CD4-positive, alpha-beta T cell treated with Interleukin-2 at 100 ng/mL for 4 hours (primary cell): ENCODE data around the gene YIF1A.
A peak's percentile ranks its signal among the peaks of the same experiment; 100 is the strongest.
"Not testable (repeated sequence)": the region's sequence is repeated elsewhere in the genome, so short reads cannot be mapped to it uniquely, and the experiment has no call there.

Source experiments
- DNase-seq: peaks from one replicate; pipeline ENCODE4 v3.0.0-alpha.2; 2020; ENCODE audit warnings: low spot score

Gene YIF1A

DNA sequence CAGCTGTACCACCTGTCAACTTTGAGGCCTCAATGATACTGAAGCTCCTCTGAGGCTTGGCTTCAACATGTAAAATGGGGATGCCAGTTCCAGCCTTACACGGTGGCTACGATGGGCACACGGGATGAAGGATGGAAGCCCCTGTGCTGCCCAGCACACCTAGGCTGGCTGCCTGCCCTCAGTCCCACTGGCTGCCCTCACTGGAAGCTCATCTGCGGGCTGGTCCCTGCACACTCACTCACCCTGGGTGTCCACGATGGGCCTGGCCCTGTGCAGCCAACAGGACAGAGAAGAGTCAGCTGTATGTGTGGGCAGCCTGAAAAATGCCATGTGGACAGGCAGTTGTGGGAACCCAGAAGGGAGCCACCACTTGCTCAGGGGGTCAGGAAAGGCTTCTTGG, 2.2 kb downstream of the YIF1A start:
- DNase-seq: no peak

- no peak for DNase-seq
These were observed 3.5 kb downstream of the YIF1A start for GRCh38 chr11:66285250-66285947.

DNA sequence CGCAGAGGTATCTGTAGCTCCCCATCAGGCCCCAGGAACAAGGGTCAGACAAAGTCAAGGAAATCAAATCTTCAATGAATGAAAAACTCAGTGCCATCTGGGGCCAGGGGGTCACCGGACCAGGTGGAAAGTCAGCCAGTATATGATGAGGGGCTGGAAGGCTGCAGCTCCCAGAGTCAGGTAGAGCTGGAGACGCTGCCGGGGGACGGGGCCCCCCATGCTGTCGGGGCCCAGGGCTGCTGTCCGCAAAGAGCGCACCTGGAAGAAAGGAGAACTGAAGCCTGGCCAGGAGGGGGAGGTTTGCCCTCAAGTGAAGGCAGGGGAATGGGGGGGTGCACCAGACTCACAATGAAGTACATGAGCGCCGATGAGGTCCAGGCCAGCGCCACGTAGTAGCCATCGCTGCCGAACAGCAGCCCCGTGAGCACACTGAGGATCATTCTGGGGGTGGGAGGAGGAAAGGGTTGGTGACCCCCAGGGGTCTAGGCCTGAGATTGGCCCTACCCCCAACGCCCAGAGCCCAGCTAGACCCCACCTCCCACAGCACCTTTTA, 4.3 kb downstream of the YIF1A start:
- no peak for DNase-seq

DNA sequence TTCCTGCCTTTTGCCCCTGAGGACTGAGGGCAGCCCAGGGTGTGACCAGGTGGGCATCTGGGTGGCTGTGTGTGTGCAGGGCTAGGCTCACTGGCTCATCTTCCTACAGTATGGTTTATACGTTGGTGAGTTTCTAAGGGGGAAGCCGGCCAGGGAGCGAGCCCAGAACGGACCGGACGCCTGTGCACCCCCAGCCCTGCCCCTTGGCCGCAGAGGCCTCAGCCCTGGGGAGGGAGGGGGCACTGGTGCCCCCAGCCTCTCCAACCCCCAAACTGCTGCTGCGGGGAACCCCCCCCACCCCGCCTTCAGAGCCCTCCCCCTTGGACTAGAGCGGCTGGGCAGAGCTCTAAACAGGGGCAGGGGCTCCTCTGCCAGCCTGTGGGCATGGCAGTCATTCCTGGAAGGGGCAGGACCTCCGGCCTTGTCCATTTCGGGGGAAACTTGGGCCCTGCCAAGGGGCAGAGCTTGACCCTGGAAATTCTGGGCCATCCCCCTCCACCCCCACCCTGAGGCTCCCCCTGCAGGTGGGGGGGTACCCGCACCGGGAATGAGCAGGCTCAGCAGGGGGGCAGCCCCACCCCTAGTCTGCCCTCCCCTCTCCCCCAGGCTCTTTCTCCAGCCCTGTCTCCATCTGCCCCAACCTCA, 5.4 kb downstream of the YIF1A start:
- no peak for DNase-seq

- peak; percentile 99 for DNase-seq
These were observed 6.2 kb downstream of the YIF1A start for GRCh38 chr11:66282468-66283455.

DNA sequence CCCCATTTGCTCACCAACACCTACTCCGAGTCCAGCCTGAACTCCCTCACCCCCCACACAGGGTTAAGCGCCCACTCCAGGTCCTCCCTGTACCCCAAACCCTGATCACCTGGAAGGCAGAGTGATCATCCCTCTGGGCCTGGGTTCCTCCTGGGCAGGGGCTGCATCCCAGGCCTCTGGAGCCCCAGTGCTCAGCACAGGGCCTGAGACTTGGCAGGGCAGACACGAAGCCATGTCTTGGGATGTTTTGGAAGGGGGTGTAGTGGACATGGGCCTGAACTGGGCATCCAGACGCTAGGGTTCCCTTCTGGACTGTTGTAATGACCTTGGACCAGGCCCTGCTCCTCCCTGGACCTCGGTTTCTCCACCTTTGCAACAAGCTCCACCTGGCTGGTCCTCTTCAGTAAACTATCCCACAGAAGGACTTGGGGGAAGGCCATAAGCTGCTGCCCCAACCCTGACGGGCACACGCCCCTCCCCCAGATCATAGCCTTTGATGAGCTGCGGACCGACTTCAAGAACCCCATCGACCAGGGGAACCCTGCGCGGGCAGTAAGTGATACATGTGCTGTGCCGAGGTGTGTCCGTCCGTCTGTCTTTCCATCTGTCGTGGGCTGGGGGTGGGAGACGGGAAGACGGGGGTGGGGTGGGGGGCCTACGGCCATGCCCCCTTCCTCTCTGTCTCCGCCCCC, 7.0 kb downstream of the YIF1A start:
- DNase-seq: no peak

DNA sequence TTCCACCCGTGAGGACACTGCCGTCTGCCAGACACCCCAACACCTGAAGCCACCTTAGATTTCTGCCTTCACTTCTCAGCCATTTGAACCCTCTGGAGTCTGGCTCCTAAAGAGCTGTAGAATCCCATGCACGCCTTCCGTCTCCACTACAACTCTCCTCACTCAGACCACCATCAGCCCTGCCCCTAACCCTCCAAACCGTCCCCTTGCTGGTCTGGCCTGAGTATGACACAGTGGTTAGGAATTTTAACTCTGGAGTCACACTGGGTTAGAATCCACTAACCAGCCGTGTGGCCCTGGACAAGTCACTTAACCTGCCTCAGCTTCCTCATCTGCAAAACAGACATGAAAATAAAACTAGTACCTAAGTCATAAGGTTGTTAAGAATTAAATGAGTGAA, 7.9 kb downstream of the YIF1A start:
- no peak for DNase-seq

GRCh38 chr11:66280428-66280827, 8.5 kb downstream of the YIF1A start:
- no peak for DNase-seq

DNA sequence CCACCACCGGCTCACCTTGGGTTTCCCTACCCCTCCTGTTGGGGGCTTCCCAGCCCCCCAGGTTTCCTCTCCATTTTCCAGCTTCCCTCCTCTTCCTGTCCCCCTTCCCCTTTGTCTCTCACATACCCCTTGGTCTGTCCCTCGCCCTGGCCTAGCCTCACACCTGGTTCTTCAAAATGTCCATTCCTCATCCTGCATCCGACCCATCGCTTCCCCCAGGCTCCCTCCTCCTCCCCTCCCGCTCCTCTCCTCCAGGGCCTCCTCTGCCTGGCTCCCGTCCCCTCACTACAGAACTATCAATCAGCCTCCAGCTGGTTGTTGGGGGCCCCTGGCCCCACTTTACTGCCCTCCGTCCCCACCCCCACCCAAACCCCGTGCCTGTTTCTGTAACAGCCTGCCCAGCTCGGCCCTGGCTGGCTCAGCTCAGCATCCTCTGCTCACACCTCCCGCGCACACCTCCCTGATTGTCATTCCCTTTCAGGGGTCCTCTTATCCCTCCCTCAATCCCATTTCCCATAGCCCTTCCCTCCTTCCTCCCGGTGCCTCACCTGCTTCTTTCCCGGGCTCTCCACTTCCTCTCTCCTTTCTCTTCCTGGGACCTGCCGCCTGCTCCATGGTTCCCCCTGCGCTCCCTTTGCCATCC, 9.7 kb downstream of the YIF1A start:
- DNase-seq: no peak

GRCh38 chr11:66278363-66279091, 10.4 kb downstream of the YIF1A start:
- DNase-seq: peak; percentile 68

- peak; percentile 45 for DNase-seq
These were observed 11.2 kb downstream of the YIF1A start, which contains the start of gene CNIH2 for GRCh38 chr11:66277471-66278362. Gene CNIH2, plus strand, starts transcription at chr11:66278175. Its CDS starts 282 bp downstream, at chr11:66278457.

DNA sequence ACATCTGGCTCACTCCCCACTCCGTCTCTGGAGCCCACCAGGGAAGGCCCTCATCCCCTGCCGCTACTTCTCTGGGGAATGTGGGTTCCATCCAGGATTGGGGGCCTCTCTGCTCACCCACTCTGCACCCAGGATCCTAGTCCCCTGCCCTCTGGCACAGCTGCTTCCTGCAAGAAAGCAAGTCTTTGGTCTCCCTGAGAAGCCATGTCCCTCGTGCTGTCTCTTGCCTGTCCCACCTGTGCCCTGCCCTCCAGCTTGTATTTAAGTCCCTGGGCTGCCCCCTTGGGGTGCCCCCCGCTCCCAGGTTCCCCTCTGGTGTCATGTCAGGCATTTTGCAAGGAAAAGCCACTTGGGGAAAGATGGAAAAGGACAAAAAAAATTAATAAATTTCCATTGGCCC, 11.9 kb downstream of the YIF1A start:
- not testable (repeated sequence) for DNase-seq

DNA sequence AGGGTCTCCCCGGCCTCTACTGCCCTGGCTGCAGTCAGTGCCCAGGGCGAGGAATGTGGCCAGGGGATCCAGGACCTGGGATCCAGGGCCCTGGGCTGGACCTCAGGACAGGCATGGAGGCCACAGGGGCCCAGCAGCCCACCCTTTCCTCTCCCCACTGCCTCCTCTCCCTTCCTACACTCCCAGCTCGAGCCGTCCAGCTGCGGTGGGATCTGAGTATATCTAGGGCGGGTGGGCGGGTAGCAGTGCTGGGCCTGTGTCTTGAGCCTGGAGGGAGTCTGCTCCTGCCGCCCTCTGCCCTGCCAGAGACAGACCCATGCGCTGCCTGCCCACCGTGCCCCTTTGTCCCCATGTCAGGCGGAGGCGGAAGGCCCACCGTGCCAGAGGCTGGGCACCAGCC, 12.3 kb downstream of the YIF1A start:
- DNase-seq: not testable (repeated sequence)

- no peak for DNase-seq
These were observed 12.8 kb downstream of the YIF1A start for GRCh38 chr11:66275984-66276612.

- no peak for DNase-seq
These were observed 13.5 kb downstream of the YIF1A start for GRCh38 chr11:66275396-66275795.

- DNase-seq: no peak
These were observed 14.7 kb downstream of the YIF1A start for GRCh38 chr11:66274219-66274618.

DNA sequence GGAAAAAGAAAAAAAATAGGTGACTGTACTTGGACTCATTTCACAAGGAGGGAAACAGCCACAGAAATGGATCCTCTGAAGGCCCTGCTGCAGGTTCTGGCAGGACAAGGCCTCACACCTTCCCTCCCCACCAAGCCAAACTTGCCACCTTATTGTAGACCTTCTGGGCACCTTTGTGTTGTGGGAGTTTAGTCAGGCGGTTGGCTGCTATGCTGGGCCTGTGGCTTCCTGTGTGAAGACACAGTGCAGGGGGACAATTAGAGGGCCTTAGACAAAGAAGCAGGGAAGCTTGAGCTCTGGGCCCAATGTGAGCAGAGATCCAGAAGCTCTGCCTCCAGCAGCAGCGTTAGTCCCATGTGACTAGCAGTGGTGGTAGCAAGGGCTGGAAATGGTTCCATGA, 16.3 kb downstream of the YIF1A start:
- DNase-seq: peak; percentile 47

DNA sequence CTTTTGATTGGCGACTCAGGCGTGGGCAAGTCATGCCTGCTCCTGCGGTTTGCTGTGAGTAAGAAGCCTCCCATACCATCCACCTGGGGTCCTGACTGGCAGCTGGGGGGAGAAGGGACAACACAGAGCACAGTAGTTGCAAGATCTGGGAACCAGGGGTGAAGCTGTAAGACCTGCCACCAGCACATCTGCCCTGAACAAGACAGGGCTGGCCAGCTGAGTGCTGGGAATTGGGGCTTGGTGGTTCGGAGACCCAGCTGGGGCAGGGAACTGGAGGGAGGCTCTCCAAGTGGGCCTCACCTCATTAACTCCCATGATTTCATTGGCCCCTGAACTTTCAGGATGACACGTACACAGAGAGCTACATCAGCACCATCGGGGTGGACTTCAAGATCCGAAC, 17.1 kb downstream of the YIF1A start:
- DNase-seq: no peak
